Adrenal gland (tissue), 12 donors: ENCODE data around the gene U2SURP. TPM values are rescaled to one million over a fixed set of nuclear protein-coding genes. Genes with fewer than 3 reads are reported as not detected.

Experiments
- DNase-seq, 7 donors: peaks; one replicate each; pipeline ENCODE4 v3.0.0-alpha.2; 2019 to 2020
- H3K27ac ChIP-seq, 5 donors: fragments of 200-600 bp; sonication (generic) in 4 of 5; 1 replicate in 3 of 5; 2 replicates in 2 of 5; pipeline versions ENCODE4 v1.5.1 to v1.8.0; 2016 to 2020; ENCODE audit warnings: mild to moderate bottlenecking in 1 of 5
- H3K27me3 ChIP-seq: fragments of 200-600 bp; 2 replicates; pipeline ENCODE4 v1.8.0; 2021
- H3K36me3 ChIP-seq, 2 donors: fragments of 200-600 bp; replicated peaks in 1 of 2; 1 replicate in 1 of 2; 2 replicates in 1 of 2; pipeline versions ENCODE4 v1.5.1 to v1.8.0; 2018 to 2022
- H3K4me1 ChIP-seq, 2 donors: fragments of 200-600 bp; replicated peaks in 1 of 2; 1 replicate in 1 of 2; 2 replicates in 1 of 2; pipeline versions ENCODE4 v1.5.1 to v1.8.0; 2018 to 2021
- H3K4me3 ChIP-seq, 4 donors: fragments of 200-600 bp; sonication (generic) in 3 of 4; one replicate each; pipeline ENCODE4 v1.5.1; 2016 to 2018
- H3K9me3 ChIP-seq, 3 donors: fragments of 200-600 bp; sonication (generic) in 1 of 3; replicated peaks in 1 of 3; 1 replicate in 2 of 3; 2 replicates in 1 of 3; pipeline versions ENCODE4 v1.5.1 to v1.8.0; 2016 to 2021
- POLR2A ChIP-seq, 2 donors: fragments of 450-650 bp; IDR thresholded peaks; one replicate each; pipeline ENCODE4 v1.6.1; 2017; ENCODE audit warnings: antibody characterized with exemption in 2 of 2, mild to moderate bottlenecking in 2 of 2, moderate library complexity in 1 of 2
- WGBS, 4 donors: extraction: QIAGEN DNeasy Blood & Tissue Kit in 2 of 4; methylation state at CpG; one replicate each; pipeline versions ENCODE4 v1.1.5 to v1.1.7; 2013 to 2017; 5-methylcytosine and 5-hydroxymethylcytosine counted together
- intact Hi-C, 2 donors: fragments of 100-400 bp; cut with DNase I; formaldehyde crosslinking; loops; one replicate each; pipeline versions ENCODE4 v1.14.1 to v1.15.0; 2022 to 2023
- polyA plus RNA-seq, 3 donors: library from polyadenylated mRNA; stranded (reverse); fragments of 200-250 nt in 2 of 3; fragments of 350-450 nt in 1 of 3; fragmentation: Illumina TruSeq in 1 of 3; extraction: RNeasy Lipid Tissue Mini Kit (QIAGEN cat#74804) in 1 of 3; gene quantifications; one replicate each; pipeline ENCODE4 v1.2.3, GENCODE V29; 2013 to 2014
- total RNA-seq, 9 donors: library from RNA; depleted of rRNA in 4 of 9; stranded (reverse); fragments of >200 nt in 4 of 9; fragments of 120-200 nt in 1 of 9; fragmentation: NEBNext Ultra II Directional in 1 of 9; extraction: Animal tissue kit (Norgen Biotek cat#: 25700) in 1 of 9; gene quantifications; one replicate each; pipeline versions ENCODE4 v1.1.0 to v1.2.4, GENCODE V29; 2013 to 2023
- TF ChIP-seq, protein P1 (sequence below), 6 experiments: fragments of 450-650 bp in 4 of 6; fragments of 200-600 bp in 2 of 6; sonication (generic) in 1 of 6; IDR thresholded peaks; 1 replicate in 5 of 6; 2 replicates in 1 of 6; pipeline versions ENCODE4 v1.5.1 to v1.8.0; 2016 to 2021; ENCODE audit warnings: antibody characterized with exemption in 6 of 6, mild to moderate bottlenecking in 2 of 6, moderate library complexity in 1 of 6
- donor health status: healthy with polysubstance abuse.
- donor health status: Bipolar disorder and iron deficiency.
- donor health status: DM: yes; HTN: yes; CAD: no.
- donor health status: DM: no; HTN: no; CAD: no.
- donor health status: DM: no; HTN: no; CAD: no.
- donor health status: DM: yes; HTN: yes; CAD: no.

The U2SURP gene
- total and polyA plus RNA-seq, 12 donors: 18.6 to 113 (median 56.4) TPM

DNA sequence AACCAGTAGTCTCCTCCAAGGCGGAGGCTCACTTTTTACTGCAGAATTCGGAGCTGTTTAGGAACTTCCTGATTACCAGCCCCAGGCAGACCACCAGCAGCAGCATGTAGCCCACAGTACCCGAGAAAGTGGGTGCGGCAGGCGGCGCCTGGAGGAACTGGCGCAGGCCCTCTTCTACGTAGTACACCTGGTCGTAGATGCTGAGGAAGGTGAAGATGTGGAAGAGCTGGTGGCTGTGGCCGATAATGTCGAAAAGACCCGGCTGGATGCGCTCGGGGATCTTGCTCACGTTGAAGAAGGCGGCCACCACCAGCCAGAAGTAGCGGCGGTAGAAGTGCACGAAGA, 39.2 kb upstream of the U2SURP start:
- Histone ChIP-seq H3K36me3 (no peaks in the 10 kb centered on the region), H3K4me1 (peaks cover 0 to 6% of the 10 kb centered on the region in 2 donors), H3K4me3 (no peak overlapping the region), H3K9me3 (no peaks in the 10 kb centered on the region), H3K27ac (no peak overlapping the region), H3K27me3 (peaks cover 19% of the 10 kb centered on the region)
- TF ChIP-seq, protein P1, sequence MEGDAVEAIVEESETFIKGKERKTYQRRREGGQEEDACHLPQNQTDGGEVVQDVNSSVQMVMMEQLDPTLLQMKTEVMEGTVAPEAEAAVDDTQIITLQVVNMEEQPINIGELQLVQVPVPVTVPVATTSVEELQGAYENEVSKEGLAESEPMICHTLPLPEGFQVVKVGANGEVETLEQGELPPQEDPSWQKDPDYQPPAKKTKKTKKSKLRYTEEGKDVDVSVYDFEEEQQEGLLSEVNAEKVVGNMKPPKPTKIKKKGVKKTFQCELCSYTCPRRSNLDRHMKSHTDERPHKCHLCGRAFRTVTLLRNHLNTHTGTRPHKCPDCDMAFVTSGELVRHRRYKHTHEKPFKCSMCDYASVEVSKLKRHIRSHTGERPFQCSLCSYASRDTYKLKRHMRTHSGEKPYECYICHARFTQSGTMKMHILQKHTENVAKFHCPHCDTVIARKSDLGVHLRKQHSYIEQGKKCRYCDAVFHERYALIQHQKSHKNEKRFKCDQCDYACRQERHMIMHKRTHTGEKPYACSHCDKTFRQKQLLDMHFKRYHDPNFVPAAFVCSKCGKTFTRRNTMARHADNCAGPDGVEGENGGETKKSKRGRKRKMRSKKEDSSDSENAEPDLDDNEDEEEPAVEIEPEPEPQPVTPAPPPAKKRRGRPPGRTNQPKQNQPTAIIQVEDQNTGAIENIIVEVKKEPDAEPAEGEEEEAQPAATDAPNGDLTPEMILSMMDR (IDR thresholded peaks at IDR 0.05): no peak
- TF ChIP-seq POLR2A (IDR thresholded peaks at IDR 0.05): no peak
- intact Hi-C loops: no loop called here
- no peak for DNase-seq
- WGBS, 4 donors: 95 to 97% (median 96%) methylated on average over 19 of the region's 19 CpGs

DNA sequence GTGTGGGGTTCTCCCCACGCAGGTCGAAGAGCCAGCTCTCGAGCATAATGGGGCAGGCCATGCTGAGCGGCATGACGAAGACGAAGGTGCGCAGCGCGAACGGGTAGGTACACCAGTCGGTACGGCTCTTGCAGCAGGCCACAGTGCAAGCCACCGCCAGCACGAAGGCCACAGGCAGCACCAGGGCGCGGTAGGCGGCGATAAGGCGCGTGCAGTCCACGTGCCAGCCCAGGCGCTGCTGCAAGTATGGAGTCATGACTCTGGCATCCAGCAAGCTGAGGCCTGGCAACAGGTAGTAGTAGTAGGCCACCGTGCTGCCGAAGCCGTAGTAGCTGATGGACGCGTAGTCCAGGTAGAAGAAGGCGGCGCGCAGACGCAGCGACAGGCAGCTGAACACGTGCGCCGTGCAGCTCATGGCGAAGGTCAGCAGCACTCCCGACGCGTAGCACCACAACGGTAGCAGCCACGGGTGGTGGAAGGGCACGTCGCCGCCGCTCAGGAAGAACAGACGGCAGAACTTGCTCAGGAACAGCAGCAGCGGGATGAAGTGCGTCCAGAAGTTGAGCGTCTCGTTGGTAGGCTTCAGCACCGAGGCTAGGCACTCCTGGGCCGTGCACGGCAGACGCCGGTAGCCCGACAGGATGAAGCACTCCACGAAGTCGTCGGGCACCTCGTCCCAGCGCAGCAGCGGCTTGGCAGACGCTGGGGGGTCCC, 38.7 kb upstream of the U2SURP start:
- H3K27me3 ChIP-seq: peaks cover 19% of the 10 kb centered on the region
- TF ChIP-seq, protein P1 (IDR thresholded peaks at IDR 0.05): no peak
- no peak for TF ChIP-seq POLR2A (IDR thresholded peaks at IDR 0.05)
- H3K27ac ChIP-seq: no peak overlapping the region
- DNase-seq: no peak
- intact Hi-C loops: no loop called here
- no peaks in the 10 kb centered on the region for H3K9me3 ChIP-seq
- H3K4me3 ChIP-seq: peak overlapping the region in 1 of 4 donors; percentile 56
- H3K36me3 ChIP-seq: no peaks in the 10 kb centered on the region
- peaks cover 0 to 6% of the 10 kb centered on the region in 2 donors for H3K4me1 ChIP-seq
- 61 to 85% (median 62%) methylated on average over 39 to 63 of the region's 63 CpGs for WGBS, 4 donors

DNA sequence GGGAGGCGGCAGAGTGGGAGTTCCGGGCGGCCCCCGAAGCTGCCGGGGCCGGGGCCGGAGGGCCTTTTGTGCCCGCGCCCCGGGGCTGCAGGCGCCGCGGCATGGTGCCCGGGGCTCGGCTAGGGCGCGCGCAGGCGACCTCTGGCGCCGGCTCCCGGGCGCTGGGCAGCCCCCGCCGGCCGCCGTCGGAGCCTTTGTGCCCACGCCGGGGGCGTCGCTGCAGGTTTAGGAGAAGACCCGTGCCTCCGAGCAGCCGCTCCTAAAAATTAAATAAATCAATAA, 38.2 kb upstream of the U2SURP start:
- 0 to 2% (median 0%) methylated on average over 7 to 35 of the region's 35 CpGs for WGBS, 4 donors
- Histone ChIP-seq H3K27me3 (peaks cover 19% of the 10 kb centered on the region), H3K9me3 (no peaks in the 10 kb centered on the region), H3K4me1 (peaks cover 0 to 5% of the 10 kb centered on the region in 2 donors), H3K36me3 (no peaks in the 10 kb centered on the region), H3K4me3 (peak overlapping the region in 1 of 4 donors; percentile 56), H3K27ac (no peak overlapping the region)
- no peak for DNase-seq
- intact Hi-C loops: no loop called here
- TF ChIP-seq POLR2A (IDR thresholded peaks at IDR 0.05): no peak
- TF ChIP-seq, protein P1 (IDR thresholded peaks at IDR 0.05): no peak

DNA sequence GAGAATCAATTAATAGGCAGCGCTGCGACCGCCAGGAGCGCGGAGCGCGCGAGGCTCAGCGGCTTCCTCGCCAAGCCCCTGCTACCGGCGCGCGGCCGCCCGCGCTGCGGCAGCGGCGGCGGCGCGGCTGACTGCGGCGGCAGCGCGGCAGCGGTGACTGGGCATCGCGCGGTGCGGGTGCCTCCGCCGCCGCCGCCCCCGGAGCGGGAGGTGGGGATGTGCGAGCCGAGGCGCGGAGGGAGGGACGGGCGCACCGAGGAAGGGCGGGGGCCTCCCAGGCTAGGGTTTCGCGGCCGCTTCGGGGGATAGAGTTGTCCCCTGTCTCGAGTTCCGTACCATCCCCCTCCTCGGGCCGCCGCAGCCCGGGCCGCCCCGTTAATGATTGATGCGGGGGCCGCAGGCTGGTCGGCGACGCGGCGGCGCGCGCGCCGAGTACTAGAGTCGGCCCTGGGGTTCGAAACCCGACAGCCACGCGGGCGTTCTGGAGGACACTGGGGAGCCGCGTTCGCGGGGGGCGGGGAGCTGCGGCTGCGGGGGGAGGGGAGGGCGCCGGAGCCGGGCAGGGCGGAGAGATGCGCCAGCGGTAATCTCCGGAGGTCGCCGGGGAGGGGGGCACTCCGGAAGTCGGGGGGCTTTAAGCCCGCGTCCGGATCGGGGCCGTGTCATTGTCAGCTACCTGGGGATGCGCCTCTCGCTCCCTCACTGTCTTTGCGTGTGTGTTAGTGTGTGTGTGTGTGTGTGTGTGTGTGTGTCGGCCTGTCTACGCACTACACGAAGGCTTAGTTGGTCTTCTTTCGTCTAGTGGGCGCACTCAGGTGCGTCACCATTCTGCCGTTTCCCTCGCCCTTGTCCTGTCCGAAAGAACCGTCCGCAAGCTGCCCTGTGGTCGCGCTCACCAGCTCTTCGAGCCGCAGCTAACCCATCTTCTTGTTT, 37.6 kb upstream of the U2SURP start, which contains the start of gene PAQR9:
Gene PAQR9, minus strand, starts transcription at position 159 of the 933 bp plus-strand sequence. CDS start 338 bp downstream, outside the sequence.
- TF ChIP-seq, protein P1 (IDR thresholded peaks at IDR 0.05): no peak
- no peak for TF ChIP-seq POLR2A (IDR thresholded peaks at IDR 0.05)
- WGBS, 4 donors: 2 to 10% (median 3%) methylated on average over 16 to 116 of the region's 117 CpGs
- no peak within 1 kb of the TSS for H3K27ac ChIP-seq
- H3K27me3 ChIP-seq: peaks cover 19% of the 10 kb centered on the region
- H3K4me3 ChIP-seq: peak within 1 kb of the TSS in 2 of 4 donors; percentile 11 to 56
- H3K36me3 ChIP-seq: no peaks in the 10 kb centered on the region
- no peaks in the 10 kb centered on the region for H3K9me3 ChIP-seq
- intact Hi-C loops: no loop called here
- no peaks in the 10 kb centered on the region for H3K4me1 ChIP-seq
- peak in 2 of 7 donors; percentile 18 to 32 for DNase-seq
